ENCODE results near the gene DENND1B.
"Not testable (repeated sequence)": the region's sequence is repeated elsewhere in the genome, so short reads cannot be mapped to it uniquely, and the experiment has no call there.

Gene DENND1B

GRCh38 chr1:197621761-197622160 is 153.5 kb downstream of the DENND1B start:
- DNase-seq (ENCODE audit: low spot score): no peak

GRCh38 chr1:197620714-197621163 is 154.5 kb downstream of the DENND1B start:
- no peak for DNase-seq (ENCODE audit: low spot score)

GRCh38 chr1:197619008-197619640 is 156.2 kb downstream of the DENND1B start:
- no peak for DNase-seq (ENCODE audit: low spot score)

DNA sequence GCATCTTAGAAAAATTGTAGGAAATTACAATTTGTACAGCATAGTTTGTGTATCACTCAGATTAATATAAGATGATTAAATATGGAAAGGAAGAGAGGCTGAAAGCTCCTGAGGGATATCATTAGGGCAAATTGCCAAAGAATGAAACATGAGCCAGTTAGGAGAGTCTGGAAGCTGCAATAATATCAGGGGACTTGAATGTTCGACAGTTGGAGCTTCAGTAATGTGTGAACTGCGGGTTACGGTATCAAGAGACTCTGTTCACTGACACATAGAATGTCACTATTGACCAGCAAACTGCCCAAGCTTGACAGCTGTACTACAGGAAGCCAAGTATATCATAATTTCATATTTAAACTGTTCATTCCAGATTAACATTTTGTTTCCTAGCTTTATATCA is 157.2 kb downstream of the DENND1B start:
- no peak for DNase-seq (ENCODE audit: low spot score)

- DNase-seq (ENCODE audit: low spot score): no peak
These were observed 159.6 kb downstream of the DENND1B start for GRCh38 chr1:197615693-197616011.

DNA sequence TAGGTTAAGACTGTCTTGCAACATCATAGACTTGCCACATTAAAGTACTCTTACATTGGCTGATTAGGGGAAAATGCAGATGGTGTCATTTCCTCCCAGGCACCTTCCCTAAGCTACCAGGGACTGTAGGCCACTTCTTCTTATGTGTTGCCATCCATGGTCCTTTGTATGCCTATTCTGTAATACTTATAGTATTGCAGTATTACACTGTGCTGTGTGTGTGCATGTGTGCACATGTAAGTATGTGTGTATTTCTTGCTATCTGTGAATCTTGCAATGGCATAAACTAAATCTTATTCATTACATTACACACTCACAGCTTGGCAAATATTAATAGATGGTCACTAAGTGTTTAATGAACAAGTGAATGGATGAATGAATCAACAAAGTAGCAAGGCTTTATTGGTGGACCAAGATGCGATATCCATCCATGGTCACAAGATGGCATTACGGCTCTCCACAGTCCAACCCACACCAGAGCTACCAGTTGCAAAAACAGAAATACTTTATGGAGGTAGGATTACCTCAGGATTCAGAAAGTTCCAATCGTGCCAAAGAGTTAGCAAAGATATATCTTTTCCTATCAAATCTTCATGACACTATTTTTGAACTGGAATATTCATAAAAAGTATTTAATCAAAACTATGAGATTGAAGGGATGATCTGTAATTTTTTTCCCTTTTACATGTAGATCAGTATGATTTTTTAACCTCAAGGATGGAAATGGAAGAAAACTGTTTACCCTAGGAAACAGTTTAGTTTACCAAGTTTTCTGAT is 160.2 kb downstream of the DENND1B start:
- peak; percentile 22 for DNase-seq (ENCODE audit: low spot score)

GRCh38 chr1:197606168-197606845 is 169.0 kb downstream of the DENND1B start:
- no peak for DNase-seq (ENCODE audit: low spot score)

DNA sequence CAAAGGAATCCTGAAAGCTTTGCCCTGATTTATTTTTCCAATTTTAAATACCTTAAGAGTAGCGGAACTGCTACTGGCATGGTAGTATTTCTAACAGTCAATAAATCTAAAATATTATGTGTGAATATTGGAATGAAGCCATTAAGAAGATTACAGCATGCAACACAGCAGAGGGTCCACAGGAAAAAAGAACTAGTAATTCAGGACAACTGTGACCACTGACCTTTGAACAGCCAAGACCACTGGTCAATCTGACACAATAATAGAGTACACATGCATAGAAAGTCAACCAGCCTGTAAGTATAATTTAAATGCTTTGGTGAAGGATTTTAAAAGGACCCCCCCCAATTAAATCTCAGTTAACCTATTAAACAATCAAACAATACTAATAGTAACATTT is 171.0 kb downstream of the DENND1B start:
- no peak for DNase-seq (ENCODE audit: low spot score)

- DNase-seq (ENCODE audit: low spot score): no peak
These were observed 174.5 kb downstream of the DENND1B start for GRCh38 chr1:197600751-197601150.

DNA sequence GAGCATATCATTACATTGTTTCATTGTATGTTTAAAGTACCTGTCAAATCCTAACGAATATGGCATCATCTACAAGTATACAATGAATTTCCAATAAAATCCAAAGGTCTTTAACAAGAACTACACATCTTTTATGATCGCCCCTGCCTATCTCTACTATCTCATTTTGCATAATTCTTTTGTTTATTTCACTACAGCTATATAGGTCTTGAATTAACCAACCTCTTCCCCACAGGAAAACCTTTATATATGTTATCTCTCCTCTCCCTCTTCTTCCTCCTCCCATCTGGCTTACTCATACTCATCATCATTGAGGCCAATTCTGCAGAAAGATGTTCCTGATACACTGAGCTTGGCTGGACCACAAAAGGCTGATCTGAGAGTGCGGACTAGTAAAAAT is 175.5 kb downstream of the DENND1B start:
- no peak for DNase-seq (ENCODE audit: low spot score)

GRCh38 chr1:197598935-197599334 is 176.3 kb downstream of the DENND1B start:
- DNase-seq (ENCODE audit: low spot score): no peak

DNA sequence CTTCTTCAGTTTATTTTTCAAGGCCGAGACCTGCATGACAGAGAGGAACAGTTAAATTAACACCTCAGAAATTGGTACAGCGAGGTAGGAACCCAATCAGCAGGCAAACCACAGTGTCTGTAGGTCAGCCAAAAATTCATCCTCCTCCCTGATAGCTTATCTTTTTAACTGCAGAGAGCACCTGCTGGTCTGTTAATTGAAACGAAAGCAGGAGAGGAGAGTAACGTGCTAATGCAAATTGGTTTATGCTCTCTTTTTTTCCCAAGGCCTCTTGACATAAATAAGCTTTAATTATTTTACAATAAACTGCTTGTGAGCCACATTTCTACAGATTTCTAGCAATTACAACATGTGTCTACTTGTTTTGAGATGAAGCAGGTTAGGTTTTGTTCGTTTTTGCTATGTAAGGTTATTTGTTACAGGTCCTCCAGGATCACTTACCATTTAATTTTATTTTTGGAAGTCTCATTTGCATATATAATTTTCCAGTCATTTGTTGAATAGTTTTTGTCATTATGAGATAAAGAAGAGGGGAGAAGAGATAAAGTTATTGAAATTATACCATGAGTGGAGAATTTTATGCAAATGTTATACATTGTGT is 179.9 kb downstream of the DENND1B start:
- peak; percentile 46 for DNase-seq (ENCODE audit: low spot score)

- no peak for DNase-seq (ENCODE audit: low spot score)
These were observed 184.6 kb downstream of the DENND1B start for GRCh38 chr1:197590687-197591086.

- DNase-seq (ENCODE audit: low spot score): no peak
These were observed 189.5 kb downstream of the DENND1B start for GRCh38 chr1:197585809-197586208.

DNA sequence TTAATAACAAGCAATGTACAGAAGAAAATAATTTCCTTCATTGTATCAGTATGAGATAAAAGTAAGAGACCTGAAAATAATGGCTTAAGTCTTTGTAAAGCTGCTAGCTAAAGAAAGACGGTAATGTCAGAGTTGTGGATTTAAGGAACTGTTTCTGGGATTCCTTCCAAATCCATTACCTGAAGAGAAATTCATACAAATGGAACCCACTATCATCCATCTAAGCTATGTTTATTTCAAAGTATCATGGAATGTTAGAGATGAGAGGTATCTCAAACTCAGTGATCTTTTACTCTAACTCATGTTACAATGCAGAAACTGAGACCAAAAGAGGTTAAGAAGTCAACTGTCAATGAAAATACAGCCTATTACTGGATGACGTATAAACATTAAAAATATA is 197.7 kb downstream of the DENND1B start:
- no peak for DNase-seq (ENCODE audit: low spot score)

GRCh38 chr1:197575531-197575930 is 199.7 kb downstream of the DENND1B start:
- not testable (repeated sequence) for DNase-seq (ENCODE audit: low spot score)

DNA sequence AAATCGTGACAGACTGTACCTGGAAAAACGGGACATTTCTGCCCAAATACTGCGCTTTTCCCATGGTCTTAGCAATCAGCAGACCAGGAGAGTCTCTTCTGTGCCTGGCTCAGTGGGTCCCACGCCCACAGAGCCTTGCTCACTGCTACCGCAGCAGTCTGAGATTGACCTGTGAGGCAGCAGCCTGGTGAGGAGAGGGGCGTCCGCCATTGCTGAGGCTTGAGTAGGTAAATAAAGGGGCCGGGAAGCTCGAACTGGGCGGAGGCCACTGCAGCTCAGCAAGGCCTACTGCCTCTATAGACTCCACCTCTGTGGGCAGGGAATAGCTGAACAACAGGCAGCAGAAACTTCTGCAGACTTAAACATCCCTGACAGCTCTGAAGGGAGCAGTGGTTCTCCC is 203.1 kb downstream of the DENND1B start:
- DNase-seq (ENCODE audit: low spot score): no peak

GRCh38 chr1:197567442-197567841 is 207.8 kb downstream of the DENND1B start:
- no peak for DNase-seq (ENCODE audit: low spot score)

DNA sequence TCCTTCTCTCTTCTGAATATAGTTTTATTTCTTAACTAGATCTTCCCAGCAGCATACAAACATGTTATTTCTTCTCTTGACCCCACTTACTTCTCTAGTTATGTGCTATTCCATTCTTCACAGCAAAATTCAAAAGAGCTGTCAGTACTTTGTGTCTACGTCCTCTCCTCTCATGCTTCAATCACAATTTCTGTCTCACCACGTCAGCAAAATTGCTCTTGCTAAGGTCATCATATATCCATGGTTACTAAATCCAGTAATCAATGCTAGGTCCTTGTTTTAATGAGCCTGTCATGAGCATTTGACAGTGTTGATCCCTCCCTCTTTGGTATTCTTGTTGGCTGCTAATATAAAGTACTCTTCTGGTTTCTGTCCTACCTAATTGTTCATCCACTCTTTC is 214.2 kb downstream of the DENND1B start:
- no peak for DNase-seq (ENCODE audit: low spot score)

- no peak for DNase-seq (ENCODE audit: low spot score)
These were observed 215.6 kb downstream of the DENND1B start for GRCh38 chr1:197559655-197560054.

- DNase-seq (ENCODE audit: low spot score): no peak
These were observed 216.0 kb downstream of the DENND1B start for GRCh38 chr1:197559244-197559643.

GRCh38 chr1:197557302-197557701 is 218.0 kb downstream of the DENND1B start:
- DNase-seq (ENCODE audit: low spot score): no peak

- no peak for DNase-seq (ENCODE audit: low spot score)
These were observed 222.0 kb downstream of the DENND1B start for GRCh38 chr1:197553281-197553680.
